Right lobe of liver (tissue), 6 donors: ENCODE measurements around the gene TBCD. TPM values are rescaled to one million over a fixed set of nuclear protein-coding genes. Genes with fewer than 3 reads are reported as not detected.

Experiments
- ATAC-seq, 4 donors: fragments of 200-7000 bp; cut with Tn5 transposase; one replicate each; pipeline ENCODE4 v1.9.1; 2020; ENCODE audit warnings: mild to moderate bottlenecking in 4 of 4, moderate library complexity in 4 of 4
- DNase-seq, 3 donors: peaks; one replicate each; pipeline ENCODE4 v3.0.0-alpha.2; 2020
- H3K27ac ChIP-seq, 3 donors: fragments of 200-600 bp; one replicate each; pipeline ENCODE4 v1.8.0; 2022
- H3K27me3 ChIP-seq, 2 donors: fragments of 200-600 bp; one replicate each; pipeline ENCODE4 v1.8.0; 2022
- H3K36me3 ChIP-seq, 4 donors: fragments of 200-600 bp; sonication (generic) in 1 of 4; one replicate each; pipeline versions ENCODE4 v1.5.1 to v1.8.0; 2017 to 2022; ENCODE audit warnings: control low read depth in 1 of 4
- H3K4me1 ChIP-seq, 4 donors: fragments of 200-600 bp; sonication (generic) in 1 of 4; one replicate each; pipeline versions ENCODE4 v1.5.1 to v1.8.0; 2017 to 2022; ENCODE audit warnings: control low read depth in 1 of 4
- H3K4me3 ChIP-seq, 3 donors: fragments of 200-600 bp; one replicate each; pipeline ENCODE4 v1.8.0; 2022
- H3K9me3 ChIP-seq, 4 donors: fragments of 200-600 bp; sonication (generic) in 1 of 4; one replicate each; pipeline versions ENCODE4 v1.5.1 to v1.8.0; 2017 to 2022; ENCODE audit warnings: control low read depth in 1 of 4
- POLR2A ChIP-seq: fragments of 450-650 bp; IDR thresholded peaks from one replicate; pipeline ENCODE4 v1.6.1; 2017; ENCODE audit warnings: antibody characterized with exemption, mild to moderate bottlenecking
- WGBS: methylation state at CpG from one replicate; pipeline ENCODE4 v1.1.6; 2018; ENCODE audit warnings: low coverage, low lambda C conversion rate; ENCODE audit not compliant: insufficient coverage; ENCODE audit errors: missing lambda C conversion rate; 5-methylcytosine and 5-hydroxymethylcytosine counted together
- intact Hi-C, 2 donors: fragments of 100-400 bp; cut with DNase I; formaldehyde crosslinking; loops; one replicate each; pipeline versions ENCODE4 v1.11.2 to v1.14.1; 2022
- total RNA-seq, 6 experiments: library from RNA; depleted of rRNA in 2 of 6; stranded (reverse); fragments of >200 nt in 2 of 6; fragmentation: NEBNext Ultra II Directional in 3 of 6; extraction: Animal tissue kit (Norgen Biotek cat#: 25700) in 3 of 6; gene quantifications; one replicate each; pipeline versions ENCODE4 v1.1.0 to v1.2.4, GENCODE V29; 2016 to 2023
- TF ChIP-seq, protein P1 (sequence below), 4 donors: fragments of 200-600 bp in 3 of 4; fragments of 450-650 bp in 1 of 4; IDR thresholded peaks; one replicate each; pipeline versions ENCODE4 v1.5.1 to v1.8.0; 2016 to 2022; ENCODE audit warnings: antibody characterized with exemption in 4 of 4, mild to moderate bottlenecking in 2 of 4
- donor health status: DM: no; HTN: yes; CAD: no.
- donor health status: DM: no; HTN: no; CAD: no.
- donor health status: DM: no; HTN: no; CAD: no.
- donor health status: DM: no; HTN: yes; CAD: no.
- donor health status: DM: no; HTN: yes; CAD: no.

The TBCD gene
- total RNA-seq, 6 experiments from 2014 or later: 28.0 to 55.7 (median 41.3) TPM

DNA sequence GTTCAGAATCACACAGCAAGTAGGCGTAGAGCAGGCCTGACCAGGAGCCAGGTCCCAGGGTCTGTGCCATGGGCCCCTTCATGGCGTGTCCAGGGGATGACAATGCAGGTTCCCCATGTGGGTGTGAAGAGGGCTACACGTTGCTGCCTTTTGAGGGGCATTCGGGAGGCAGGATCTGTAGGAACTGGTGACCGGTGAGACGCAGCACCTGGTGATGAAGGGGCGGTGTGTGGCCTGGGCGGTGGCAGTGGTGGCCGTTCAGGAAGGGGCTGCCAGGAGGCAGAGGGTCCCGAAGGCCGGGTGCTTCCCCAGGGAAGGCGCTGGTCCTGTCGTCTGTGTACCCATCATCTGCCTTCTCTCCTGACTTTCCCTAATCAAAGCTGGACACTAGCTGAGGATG, 53.4 kb downstream of the TBCD start:
- intact Hi-C loops: no loop called here

DNA sequence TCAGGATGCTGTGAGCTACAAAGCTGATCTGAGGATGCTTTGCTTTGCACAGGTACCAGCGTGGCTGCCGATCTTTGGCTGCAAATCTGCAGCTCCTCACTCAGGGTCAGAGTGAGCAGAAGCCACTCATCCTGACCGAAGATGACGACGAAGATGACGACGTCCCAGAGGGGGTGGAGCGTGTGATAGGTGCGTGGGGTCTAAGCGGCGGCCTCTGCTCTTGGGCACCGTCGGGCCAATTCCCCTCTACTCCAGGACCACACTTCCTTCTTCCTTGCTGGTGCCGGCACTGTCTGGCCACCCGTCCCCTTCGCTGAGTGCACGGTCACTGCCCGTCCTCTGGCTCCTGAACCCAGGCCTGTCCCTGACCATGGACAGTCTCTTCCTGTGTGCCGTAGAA, 54.0 kb downstream of the TBCD start:
- no peaks in the 10 kb centered on the region for H3K36me3 ChIP-seq
- DNase-seq (no peak), ATAC-seq (no peak)
- H3K27me3 ChIP-seq: no peaks in the 10 kb centered on the region
- no peaks in the 10 kb centered on the region for H3K4me1 ChIP-seq
- no peak overlapping the region for H3K27ac ChIP-seq
- no peak for TF ChIP-seq POLR2A
- TF ChIP-seq, protein P1, sequence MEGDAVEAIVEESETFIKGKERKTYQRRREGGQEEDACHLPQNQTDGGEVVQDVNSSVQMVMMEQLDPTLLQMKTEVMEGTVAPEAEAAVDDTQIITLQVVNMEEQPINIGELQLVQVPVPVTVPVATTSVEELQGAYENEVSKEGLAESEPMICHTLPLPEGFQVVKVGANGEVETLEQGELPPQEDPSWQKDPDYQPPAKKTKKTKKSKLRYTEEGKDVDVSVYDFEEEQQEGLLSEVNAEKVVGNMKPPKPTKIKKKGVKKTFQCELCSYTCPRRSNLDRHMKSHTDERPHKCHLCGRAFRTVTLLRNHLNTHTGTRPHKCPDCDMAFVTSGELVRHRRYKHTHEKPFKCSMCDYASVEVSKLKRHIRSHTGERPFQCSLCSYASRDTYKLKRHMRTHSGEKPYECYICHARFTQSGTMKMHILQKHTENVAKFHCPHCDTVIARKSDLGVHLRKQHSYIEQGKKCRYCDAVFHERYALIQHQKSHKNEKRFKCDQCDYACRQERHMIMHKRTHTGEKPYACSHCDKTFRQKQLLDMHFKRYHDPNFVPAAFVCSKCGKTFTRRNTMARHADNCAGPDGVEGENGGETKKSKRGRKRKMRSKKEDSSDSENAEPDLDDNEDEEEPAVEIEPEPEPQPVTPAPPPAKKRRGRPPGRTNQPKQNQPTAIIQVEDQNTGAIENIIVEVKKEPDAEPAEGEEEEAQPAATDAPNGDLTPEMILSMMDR (IDR thresholded peaks at IDR 0.05): no peak
- H3K4me3 ChIP-seq: no peak overlapping the region
- H3K9me3 ChIP-seq: no peaks in the 10 kb centered on the region
- 89% methylated on average over 5 of the region's 19 CpGs for WGBS
- intact Hi-C loops: no loop called here

More for the DNA sequence above, 53.4 kb downstream of the TBCD start:
- DNase-seq: no peak
- H3K27me3 ChIP-seq: no peaks in the 10 kb centered on the region
- H3K4me3 ChIP-seq: no peak overlapping the region
- H3K4me1 ChIP-seq: no peaks in the 10 kb centered on the region
- ATAC-seq: no peak
- no peak overlapping the region for H3K27ac ChIP-seq
- H3K36me3 ChIP-seq: no peaks in the 10 kb centered on the region
- no peaks in the 10 kb centered on the region for H3K9me3 ChIP-seq
- TF ChIP-seq POLR2A: no peak
- TF ChIP-seq, protein P1 (IDR thresholded peaks at IDR 0.05): no peak
- WGBS: 67% methylated on average over 3 of the region's 13 CpGs

DNA sequence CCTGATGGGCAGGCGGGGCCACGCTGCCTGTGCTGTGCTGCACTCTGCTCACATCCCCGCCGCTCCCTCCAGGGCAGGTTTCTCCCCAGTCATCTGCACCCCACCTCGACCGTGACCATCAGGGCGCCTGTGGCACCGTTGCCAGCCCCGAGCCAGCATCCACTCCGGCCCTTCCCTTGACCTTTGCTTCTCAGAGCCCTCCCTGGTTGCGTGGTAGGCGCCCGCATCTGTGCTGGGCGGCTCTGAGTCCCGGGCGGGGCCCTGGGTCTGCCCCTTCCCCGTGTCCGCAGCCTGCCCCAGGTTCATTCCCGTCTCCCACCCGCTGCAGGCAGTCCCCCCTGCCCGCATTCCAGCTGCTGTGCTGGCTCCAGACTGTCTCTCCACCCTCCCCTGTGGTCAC, 54.8 kb downstream of the TBCD start:
- Histone ChIP-seq H3K27ac (no peak overlapping the region), H3K9me3 (no peaks in the 10 kb centered on the region), H3K36me3 (no peaks in the 10 kb centered on the region), H3K4me3 (no peak overlapping the region), H3K27me3 (no peaks in the 10 kb centered on the region), H3K4me1 (no peaks in the 10 kb centered on the region)
- DNase-seq (no peak), ATAC-seq (no peak)
- TF ChIP-seq, protein P1 (IDR thresholded peaks at IDR 0.05): no peak
- TF ChIP-seq POLR2A: no peak
- WGBS: 88% methylated on average over 15 of the region's 21 CpGs
- intact Hi-C loops: no loop called here

DNA sequence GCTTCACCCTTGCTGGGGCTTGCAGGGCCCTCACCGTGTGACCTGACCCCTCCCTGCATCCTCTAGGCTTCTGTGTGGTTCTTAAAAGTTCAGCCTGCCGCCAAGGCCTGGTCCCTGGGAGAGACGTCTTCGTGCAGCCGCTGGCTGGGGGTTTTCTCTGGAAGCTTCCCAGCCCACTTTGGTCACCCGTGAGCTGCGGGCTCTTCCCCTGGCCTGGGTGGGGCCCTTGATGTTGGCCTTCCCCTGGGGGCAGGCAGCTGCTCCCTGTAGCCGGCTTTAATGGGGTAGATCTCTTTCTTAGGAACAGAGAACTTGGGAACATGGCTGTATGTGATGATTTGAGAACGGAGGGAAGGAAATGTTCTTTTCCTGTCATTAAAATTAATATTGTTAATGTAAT, 55.2 kb downstream of the TBCD start:
- DNase-seq: no peak
- Histone ChIP-seq H3K27me3 (no peaks in the 10 kb centered on the region), H3K36me3 (no peaks in the 10 kb centered on the region), H3K4me3 (no peak overlapping the region), H3K27ac (no peak overlapping the region), H3K4me1 (no peaks in the 10 kb centered on the region), H3K9me3 (no peaks in the 10 kb centered on the region)
- intact Hi-C loops: no loop called here
- 81% methylated on average over 4 of the region's 9 CpGs for WGBS
- TF ChIP-seq POLR2A: no peak
- TF ChIP-seq, protein P1 (IDR thresholded peaks at IDR 0.05): no peak
- ATAC-seq: no peak

DNA sequence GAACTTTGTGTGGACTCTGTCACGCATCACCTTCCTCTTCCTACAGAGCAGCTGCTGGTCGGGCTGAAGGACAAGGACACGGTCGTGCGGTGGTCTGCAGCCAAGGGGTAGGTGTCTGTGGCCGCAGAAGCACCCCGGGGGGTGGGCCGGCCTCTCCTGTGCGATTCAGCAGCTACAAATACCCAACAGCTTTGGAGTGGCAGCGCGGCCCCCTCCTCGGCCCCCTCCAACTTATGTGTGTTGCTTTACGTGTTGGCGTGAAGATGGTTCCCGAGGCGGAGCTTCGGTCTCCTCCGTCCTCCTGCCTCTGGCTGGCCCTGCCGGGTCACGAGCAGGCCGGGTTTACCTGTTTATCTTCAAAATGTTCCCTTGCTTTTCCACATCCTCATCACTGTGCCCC, 55.7 kb downstream of the TBCD start:
- TF ChIP-seq POLR2A: no peak
- TF ChIP-seq, protein P1 (IDR thresholded peaks at IDR 0.05): no peak
- DNase-seq (no peak), ATAC-seq (no peak)
- 69% methylated on average over 3 of the region's 21 CpGs for WGBS
- Histone ChIP-seq H3K4me1 (no peaks in the 10 kb centered on the region), H3K27me3 (no peaks in the 10 kb centered on the region), H3K9me3 (no peaks in the 10 kb centered on the region), H3K36me3 (no peaks in the 10 kb centered on the region), H3K4me3 (no peak overlapping the region), H3K27ac (no peak overlapping the region)
- intact Hi-C loops: no loop called here
